ENCODE results near the gene SCEL. TPM values are rescaled to one million over a fixed set of nuclear protein-coding genes. Genes with fewer than 3 reads are reported as not detected.
"Not testable (repeated sequence)": the region's sequence is repeated elsewhere in the genome, so short reads cannot be mapped to it uniquely, and the experiment has no call there.

The SCEL gene
- total RNA-seq, 2 donors from 2014 or later: not detected

- no peaks in the 10 kb centered on the region for H3K36me3 Mint-ChIP-seq (ENCODE audit: insufficient read depth in 2 of 2)
- H3K27ac Mint-ChIP-seq: no peak overlapping the region
- H3K27me3 Mint-ChIP-seq (ENCODE audit: low read depth): peaks cover 14% of the 10 kb centered on the region
- no peak for ATAC-seq (replicated peaks in 1 of 2)
- DNase-seq: no peak
- no peaks in the 10 kb centered on the region for H3K9me3 Mint-ChIP-seq
- no peaks in the 10 kb centered on the region for H3K4me1 Mint-ChIP-seq (ENCODE audit: low read depth)
- no peak overlapping the region for H3K4me3 Mint-ChIP-seq
Measured at GRCh38 chr13:77599351-77599750, 63.8 kb downstream of the SCEL start.

GRCh38 chr13:77600701-77601100 is 65.2 kb downstream of the SCEL start:
- no peak for DNase-seq
- peaks cover 12% of the 10 kb centered on the region for H3K27me3 Mint-ChIP-seq (ENCODE audit: low read depth)
- no peaks in the 10 kb centered on the region for H3K4me1 Mint-ChIP-seq (ENCODE audit: low read depth)
- H3K27ac Mint-ChIP-seq: no peak overlapping the region
- no peak for ATAC-seq (replicated peaks in 1 of 2)
- H3K9me3 Mint-ChIP-seq: no peaks in the 10 kb centered on the region
- no peak overlapping the region for H3K4me3 Mint-ChIP-seq
- H3K36me3 Mint-ChIP-seq (ENCODE audit: insufficient read depth in 2 of 2): no peaks in the 10 kb centered on the region

GRCh38 chr13:77611068-77611467 is 75.6 kb downstream of the SCEL start:
- Mint-ChIP-seq H3K36me3 (ENCODE audit: insufficient read depth in 2 of 2) (no peaks in the 10 kb centered on the region), H3K4me1 (ENCODE audit: low read depth) (no peaks in the 10 kb centered on the region)
- ATAC-seq (replicated peaks in 1 of 2): no peak

GRCh38 chr13:77616027-77616426 is 80.5 kb downstream of the SCEL start:
- no peak overlapping the region for H3K27ac Mint-ChIP-seq
- H3K36me3 Mint-ChIP-seq (ENCODE audit: insufficient read depth in 2 of 2): no peaks in the 10 kb centered on the region
- ATAC-seq (replicated peaks in 1 of 2) (no peak), DNase-seq (no peak)
- H3K4me3 Mint-ChIP-seq: no peak overlapping the region
- H3K4me1 Mint-ChIP-seq (ENCODE audit: low read depth): no peaks in the 10 kb centered on the region
- peaks cover under 1% of the 10 kb centered on the region for H3K27me3 Mint-ChIP-seq (ENCODE audit: low read depth)
- H3K9me3 Mint-ChIP-seq: no peaks in the 10 kb centered on the region

More at GRCh38 chr13:77611068-77611467, 75.6 kb downstream of the SCEL start:
- Mint-ChIP-seq H3K9me3 (no peaks in the 10 kb centered on the region), H3K27ac (no peak overlapping the region), H3K4me3 (no peak overlapping the region), H3K27me3 (ENCODE audit: low read depth) (no peaks in the 10 kb centered on the region)
- DNase-seq: no peak

DNA sequence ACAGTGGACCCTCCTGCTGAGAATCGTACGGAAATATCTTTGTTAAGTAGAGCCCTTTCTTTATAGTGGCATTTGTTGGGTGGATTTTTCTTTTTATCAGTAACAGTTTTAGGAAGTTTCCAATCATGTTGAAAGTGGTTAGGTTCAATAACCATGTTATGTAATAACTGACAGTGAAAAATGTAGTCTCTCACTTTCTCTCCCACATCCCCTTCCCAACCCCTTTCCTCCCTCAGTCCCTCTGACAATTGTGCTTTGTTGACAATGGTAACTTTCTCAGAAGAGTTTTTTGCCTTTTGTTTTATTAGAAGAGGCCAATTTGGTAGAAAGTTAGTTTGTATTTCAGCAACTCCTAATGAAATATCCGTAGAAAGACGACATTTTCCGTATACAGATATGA is 84.1 kb downstream of the SCEL start:
- no peak overlapping the region for H3K4me3 Mint-ChIP-seq
- H3K4me1 Mint-ChIP-seq (ENCODE audit: low read depth): no peaks in the 10 kb centered on the region
- H3K36me3 Mint-ChIP-seq (ENCODE audit: insufficient read depth in 2 of 2): no peaks in the 10 kb centered on the region
- H3K27ac Mint-ChIP-seq: no peak overlapping the region
- H3K9me3 Mint-ChIP-seq: no peaks in the 10 kb centered on the region
- ATAC-seq (replicated peaks in 1 of 2) (no peak), DNase-seq (no peak)
- H3K27me3 Mint-ChIP-seq (ENCODE audit: low read depth): peaks cover 6% of the 10 kb centered on the region

DNA sequence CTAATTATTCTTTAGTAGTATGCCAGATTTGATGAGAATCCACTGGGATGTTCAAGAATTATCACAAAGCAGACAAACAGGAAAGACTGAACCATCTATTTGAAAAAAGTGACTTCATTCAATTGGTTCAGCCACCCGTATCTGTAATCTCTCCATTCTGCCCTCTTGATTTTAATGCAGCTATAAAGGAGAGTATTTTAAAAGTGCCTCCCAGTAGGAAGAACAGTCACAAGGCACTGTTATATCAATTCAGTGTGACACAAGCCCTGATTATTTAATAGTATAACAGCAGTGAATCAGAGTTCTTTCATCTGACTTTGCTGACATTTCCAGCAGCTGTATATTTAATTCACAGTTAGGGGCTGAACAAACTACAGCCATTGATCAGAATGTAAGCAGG is 84.6 kb downstream of the SCEL start:
- H3K36me3 Mint-ChIP-seq (ENCODE audit: insufficient read depth in 2 of 2): no peaks in the 10 kb centered on the region
- H3K4me1 Mint-ChIP-seq (ENCODE audit: low read depth): no peaks in the 10 kb centered on the region
- H3K27me3 Mint-ChIP-seq (ENCODE audit: low read depth): peaks cover 6% of the 10 kb centered on the region
- H3K4me3 Mint-ChIP-seq: no peak overlapping the region
- ATAC-seq (replicated peaks in 1 of 2): no peak
- H3K9me3 Mint-ChIP-seq: no peaks in the 10 kb centered on the region
- H3K27ac Mint-ChIP-seq: no peak overlapping the region
- DNase-seq: no peak

DNA sequence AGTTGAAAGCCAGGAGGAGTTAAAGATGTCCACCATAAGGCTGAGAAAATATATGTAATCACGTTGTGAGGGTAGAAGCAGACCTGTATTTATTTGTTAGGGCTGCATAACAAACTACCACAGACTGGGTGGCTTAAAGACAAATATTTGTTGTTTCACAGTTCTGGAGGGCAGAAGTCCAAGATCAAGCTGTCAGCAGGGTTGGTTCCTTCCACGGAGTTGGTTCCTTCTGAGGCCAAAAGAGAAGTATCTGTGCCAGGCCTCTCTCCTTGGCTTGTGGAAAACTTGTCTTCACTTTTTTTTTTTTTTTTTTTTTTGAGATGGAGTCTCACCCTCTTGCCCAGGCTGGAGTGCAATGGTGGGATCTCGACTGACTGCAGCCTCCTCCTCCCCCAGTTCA is 88.3 kb downstream of the SCEL start:
- no peaks in the 10 kb centered on the region for H3K4me1 Mint-ChIP-seq (ENCODE audit: low read depth)
- ATAC-seq (replicated peaks in 1 of 2) (no peak), DNase-seq (no peak)
- no peak overlapping the region for H3K4me3 Mint-ChIP-seq
- peaks cover 16% of the 10 kb centered on the region for H3K27me3 Mint-ChIP-seq (ENCODE audit: low read depth)
- no peaks in the 10 kb centered on the region for H3K9me3 Mint-ChIP-seq
- H3K36me3 Mint-ChIP-seq (ENCODE audit: insufficient read depth in 2 of 2): no peaks in the 10 kb centered on the region
- H3K27ac Mint-ChIP-seq: no peak overlapping the region

DNA sequence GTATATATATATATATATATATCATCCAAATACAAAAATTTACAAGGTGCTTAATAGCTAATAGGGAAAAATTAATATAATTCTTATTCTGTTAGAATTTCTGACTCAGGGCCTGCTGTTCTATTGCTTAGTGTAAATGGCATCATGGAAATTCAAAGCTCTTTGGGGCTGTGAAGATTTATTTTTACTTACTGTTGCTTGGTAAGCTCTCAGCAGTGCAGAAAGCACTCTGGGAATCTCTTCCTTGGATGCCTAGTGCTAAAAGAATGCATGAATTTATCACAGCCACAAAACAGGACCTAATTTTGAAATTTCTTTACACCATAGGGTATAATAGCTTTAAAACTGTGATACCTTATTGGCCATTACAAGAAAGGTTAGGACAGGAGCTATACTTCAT is 92.7 kb downstream of the SCEL start:
- Mint-ChIP-seq H3K4me3 (no peak overlapping the region), H3K27ac (no peak overlapping the region), H3K27me3 (ENCODE audit: low read depth) (peaks cover 20% of the 10 kb centered on the region), H3K9me3 (no peaks in the 10 kb centered on the region), H3K36me3 (ENCODE audit: insufficient read depth in 2 of 2) (no peaks in the 10 kb centered on the region), H3K4me1 (ENCODE audit: low read depth) (no peaks in the 10 kb centered on the region)
- ATAC-seq (replicated peaks in 1 of 2) (no peak), DNase-seq (no peak)

DNA sequence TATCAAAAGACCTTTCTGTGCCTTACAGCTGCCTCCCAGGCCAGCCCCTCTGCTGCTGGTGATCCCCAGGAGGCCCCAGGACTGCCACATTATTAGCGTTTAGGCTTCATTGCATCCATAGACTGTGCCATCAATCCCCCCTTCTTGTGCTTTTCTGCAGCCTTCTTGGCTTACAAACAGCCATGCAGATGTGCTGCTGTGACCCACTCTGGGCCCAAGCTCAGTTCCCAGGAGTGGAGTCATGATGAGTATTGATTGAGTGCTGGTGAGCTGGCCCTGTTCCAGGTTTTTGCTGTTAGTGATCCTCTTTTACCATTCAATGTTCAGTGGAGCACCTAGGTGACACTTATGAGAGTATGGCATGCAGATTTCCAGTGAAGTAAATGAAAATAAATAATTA is 102.1 kb downstream of the SCEL start:
- DNase-seq (no peak), ATAC-seq (replicated peaks in 1 of 2) (no peak)
- Mint-ChIP-seq H3K4me3 (no peak overlapping the region), H3K27me3 (ENCODE audit: low read depth) (no peaks in the 10 kb centered on the region), H3K36me3 (ENCODE audit: insufficient read depth in 2 of 2) (no peaks in the 10 kb centered on the region), H3K4me1 (ENCODE audit: low read depth) (no peaks in the 10 kb centered on the region), H3K27ac (no peak overlapping the region), H3K9me3 (no peaks in the 10 kb centered on the region)

DNA sequence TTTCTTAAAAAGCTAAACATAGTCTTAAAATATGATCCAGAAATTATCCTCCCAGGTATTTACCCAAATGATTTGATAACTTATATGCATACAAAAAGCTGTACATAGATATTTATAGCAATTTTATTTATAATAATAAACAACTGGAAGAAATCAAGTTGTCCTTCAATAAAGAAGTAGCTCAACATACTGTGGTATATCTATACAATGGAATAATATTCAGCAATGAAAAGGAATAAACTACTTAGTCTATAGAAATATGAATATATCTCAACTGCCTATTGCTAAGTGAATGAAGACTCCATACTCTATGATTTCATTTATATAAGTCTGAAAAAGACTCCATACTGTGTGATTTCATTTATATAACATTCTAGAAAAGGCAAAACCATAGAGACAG is 114.9 kb downstream of the SCEL start:
- Mint-ChIP-seq H3K4me3 (no peak overlapping the region), H3K9me3 (peaks cover 4 to 5% of the 10 kb centered on the region in 2 donors), H3K36me3 (ENCODE audit: insufficient read depth in 2 of 2) (no peaks in the 10 kb centered on the region), H3K27ac (no peak overlapping the region), H3K27me3 (ENCODE audit: low read depth) (no peaks in the 10 kb centered on the region), H3K4me1 (ENCODE audit: low read depth) (no peaks in the 10 kb centered on the region)
- DNase-seq (no peak), ATAC-seq (replicated peaks in 1 of 2) (no peak)

- no peak for ATAC-seq (replicated peaks in 1 of 2)
- Mint-ChIP-seq H3K9me3 (peaks cover 4 to 5% of the 10 kb centered on the region in 2 donors), H3K27me3 (ENCODE audit: low read depth) (no peaks in the 10 kb centered on the region), H3K4me1 (ENCODE audit: low read depth) (no peaks in the 10 kb centered on the region), H3K4me3 (no peak overlapping the region), H3K27ac (no peak overlapping the region), H3K36me3 (ENCODE audit: insufficient read depth in 2 of 2) (no peaks in the 10 kb centered on the region)
- no peak for DNase-seq
Measured at GRCh38 chr13:77653301-77653700, 117.8 kb downstream of the SCEL start.

DNA sequence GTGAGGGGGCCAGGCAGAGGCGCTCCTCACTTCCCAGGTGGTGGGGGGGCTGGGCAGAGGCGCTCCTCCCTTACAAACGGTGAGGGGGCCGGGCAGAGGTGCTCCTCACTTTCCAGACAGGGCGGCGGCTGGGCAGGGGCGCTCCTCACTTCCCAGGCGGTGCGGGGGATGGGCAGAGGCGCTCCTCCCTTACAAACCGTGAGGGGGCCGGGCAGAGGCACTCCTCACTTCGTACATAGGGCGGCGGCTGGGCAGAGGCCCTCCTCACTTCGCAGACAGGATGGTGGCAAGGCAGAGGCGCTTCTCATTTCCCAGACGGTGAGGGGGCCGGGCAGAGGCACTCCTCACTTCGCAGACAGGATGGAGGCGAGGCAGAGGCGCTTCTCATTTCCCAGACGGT is 124.5 kb downstream of the SCEL start:
- not testable (repeated sequence) for DNase-seq; H3K4me1 Mint-ChIP-seq (ENCODE audit: low read depth); H3K4me3 Mint-ChIP-seq; H3K27me3 Mint-ChIP-seq (ENCODE audit: low read depth); H3K36me3 Mint-ChIP-seq (ENCODE audit: insufficient read depth in 2 of 2); H3K27ac Mint-ChIP-seq; ATAC-seq (replicated peaks in 1 of 2); H3K9me3 Mint-ChIP-seq

DNA sequence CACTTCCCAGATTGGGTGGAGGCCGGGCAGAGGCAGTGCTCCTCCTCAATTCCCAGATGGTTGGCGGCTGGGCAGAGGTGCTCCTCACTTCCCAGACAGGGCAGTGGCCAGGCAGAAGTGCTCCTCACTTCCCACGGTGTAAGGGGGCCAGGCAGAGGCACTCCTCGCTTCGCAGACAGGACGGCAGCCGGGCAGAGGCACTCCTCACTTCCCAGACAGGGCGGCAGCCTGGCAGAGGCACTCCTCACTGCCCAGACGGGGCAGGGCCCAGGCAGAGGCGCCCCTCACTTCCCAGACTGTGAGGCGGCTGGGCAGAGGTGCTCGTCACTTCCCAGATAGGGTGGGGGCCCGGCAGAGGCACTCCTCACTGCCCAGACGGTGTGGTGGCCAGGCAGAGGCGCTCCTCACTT is 125.3 kb downstream of the SCEL start:
- Mint-ChIP-seq H3K4me1 (ENCODE audit: low read depth) (no peaks in the 10 kb centered on the region), H3K9me3 (no peaks in the 10 kb centered on the region)

GRCh38 chr13:77662301-77662700 is 126.8 kb downstream of the SCEL start:
- not testable (repeated sequence) for ATAC-seq (replicated peaks in 1 of 2); H3K4me1 Mint-ChIP-seq (ENCODE audit: low read depth); DNase-seq; H3K9me3 Mint-ChIP-seq; H3K4me3 Mint-ChIP-seq; H3K36me3 Mint-ChIP-seq (ENCODE audit: insufficient read depth in 2 of 2); H3K27ac Mint-ChIP-seq
- peaks cover 13% of the 10 kb centered on the region for H3K27me3 Mint-ChIP-seq (ENCODE audit: low read depth)

More for the DNA sequence above, 125.3 kb downstream of the SCEL start:
- no peak overlapping the region for H3K27ac Mint-ChIP-seq
- no peak overlapping the region for H3K4me3 Mint-ChIP-seq
- H3K36me3 Mint-ChIP-seq (ENCODE audit: insufficient read depth in 2 of 2): no peaks in the 10 kb centered on the region
- H3K27me3 Mint-ChIP-seq (ENCODE audit: low read depth): peaks cover under 1% of the 10 kb centered on the region
- no peak for ATAC-seq (replicated peaks in 1 of 2)
- DNase-seq: no peak

Data from activated T-cell treated with anti-CD3 and anti-CD28 coated beads, Interleukin-2, amount 50 U/mL, for 72 hours (primary cell).